Measurements from ENCODE around the gene VIPR2.

GRCh38 chr7:159172400-159172799, 27.7 kb upstream of the VIPR2 start:
- TF ChIP-seq TSHZ2 (CRISPR knock-in tag; IDR thresholded peaks at IDR 0.05) = no peak
- TF ChIP-seq BACH2 (CRISPR knock-in tag; IDR thresholded peaks at IDR 0.05; ENCODE audit: borderline replicate concordance) = no peak
- no peak for TF ChIP-seq PATZ1 (CRISPR knock-in tag; IDR thresholded peaks at IDR 0.05; ENCODE audit: borderline replicate concordance)
- no peak for TF ChIP-seq ZNF70 (CRISPR knock-in tag; IDR thresholded peaks at IDR 0.05)
- no peak for TF ChIP-seq OSR1 (CRISPR knock-in tag; IDR thresholded peaks at IDR 0.05)
- no peak for TF ChIP-seq ESRRG (CRISPR knock-in tag; IDR thresholded peaks at IDR 0.05)
- no peak for TF ChIP-seq ZFP3 (CRISPR knock-in tag; IDR thresholded peaks at IDR 0.05)
- TF ChIP-seq CREB5 (CRISPR knock-in tag; IDR thresholded peaks at IDR 0.05; ENCODE audit: low read depth) = no peak
